ENCODE data around the gene DOK7. TPM values are rescaled to one million over a fixed set of nuclear protein-coding genes. Genes with fewer than 3 reads are reported as not detected.

DOK7 gene
- total RNA-seq, 2 experiments from 2014 or later, result not detected

GRCh38 chr4:3488820-3489219 lies 25.7 kb downstream of the DOK7 start:
- DNase-seq (no peak), ATAC-seq (ENCODE audit: poor library complexity) (no peak)
- no peak overlapping the region for H3K27ac Mint-ChIP-seq
- Histone ChIP-seq H3K36me3 (ENCODE audit: insufficient read depth, low read length) (no peaks in the 10 kb centered on the region), H3K27me3 (ENCODE audit: control insufficient read depth in 1 of 2, insufficient read depth in 2 of 2, low read length in 2 of 2) (peaks cover 23 to 44% of the 10 kb centered on the region in 2 experiments), H3K27ac (ENCODE audit: low read depth in 1 of 2, low read length in 2 of 2) (no peak overlapping the region), H3K4me1 (ENCODE audit: insufficient read depth, low read length) (peaks cover 15% of the 10 kb centered on the region), H3K4me3 (ENCODE audit: low read length) (no peak overlapping the region), H3K9me3 (ENCODE audit: control insufficient read depth in 1 of 2, insufficient read depth in 1 of 2, low read length in 2 of 2) (peaks cover 0 to 18% of the 10 kb centered on the region in 2 experiments)
- no peak overlapping the region for H3K4me3 Mint-ChIP-seq
- no peaks in the 10 kb centered on the region for H3K9me3 Mint-ChIP-seq
- POLR2A ChIA-PET, result no interaction called here
- intact Hi-C loops (cut with DNase I, micrococcal nuclease), result no loop called here
- H3K27me3 Mint-ChIP-seq, result peaks cover 34% of the 10 kb centered on the region
- CTCF ChIA-PET, result no interaction called here
- no peaks in the 10 kb centered on the region for H3K36me3 Mint-ChIP-seq (ENCODE audit: low read depth)
- TF ChIP-seq CTCF (IDR thresholded peaks at IDR 0.05), result no peak
- no peaks in the 10 kb centered on the region for H3K4me1 Mint-ChIP-seq (ENCODE audit: low read depth)

GRCh38 chr4:3489451-3489962 lies 26.4 kb downstream of the DOK7 start:
- TF ChIP-seq CTCF (IDR thresholded peaks at IDR 0.05), result no peak
- Histone ChIP-seq H3K9me3 (ENCODE audit: control insufficient read depth in 1 of 2, insufficient read depth in 1 of 2, low read length in 2 of 2) (peaks cover 0 to 12% of the 10 kb centered on the region in 2 experiments), H3K27ac (ENCODE audit: low read depth in 1 of 2, low read length in 2 of 2) (no peak overlapping the region), H3K4me1 (ENCODE audit: insufficient read depth, low read length) (peaks cover 11% of the 10 kb centered on the region), H3K4me3 (ENCODE audit: low read length) (no peak overlapping the region), H3K36me3 (ENCODE audit: insufficient read depth, low read length) (no peaks in the 10 kb centered on the region), H3K27me3 (ENCODE audit: control insufficient read depth in 1 of 2, insufficient read depth in 2 of 2, low read length in 2 of 2) (peaks cover 25 to 42% of the 10 kb centered on the region in 2 experiments)
- CTCF ChIA-PET, result no interaction called here
- no peak overlapping the region for H3K4me3 Mint-ChIP-seq
- ATAC-seq (ENCODE audit: poor library complexity), result no peak
- H3K27me3 Mint-ChIP-seq, result peaks cover 32% of the 10 kb centered on the region
- no peaks in the 10 kb centered on the region for H3K4me1 Mint-ChIP-seq (ENCODE audit: low read depth)
- no peaks in the 10 kb centered on the region for H3K9me3 Mint-ChIP-seq
- POLR2A ChIA-PET, result no interaction called here
- H3K27ac Mint-ChIP-seq, result no peak overlapping the region
- no peaks in the 10 kb centered on the region for H3K36me3 Mint-ChIP-seq (ENCODE audit: low read depth)
- DNase-seq, result peak in 1 of 14 experiments; percentile 39
- intact Hi-C loops (cut with DNase I, micrococcal nuclease), result no loop called here

- no peak overlapping the region for H3K4me3 ChIP-seq (ENCODE audit: low read length)
- H3K36me3 ChIP-seq (ENCODE audit: insufficient read depth, low read length), result no peaks in the 10 kb centered on the region
- H3K27me3 ChIP-seq (ENCODE audit: control insufficient read depth in 1 of 2, insufficient read depth in 2 of 2, low read length in 2 of 2), result peaks cover 15 to 44% of the 10 kb centered on the region in 2 experiments
- Mint-ChIP-seq H3K4me1 (ENCODE audit: low read depth) (no peaks in the 10 kb centered on the region), H3K9me3 (no peaks in the 10 kb centered on the region), H3K36me3 (ENCODE audit: low read depth) (no peaks in the 10 kb centered on the region), H3K4me3 (no peak overlapping the region), H3K27ac (no peak overlapping the region), H3K27me3 (peaks cover 32% of the 10 kb centered on the region)
- intact Hi-C loops (cut with DNase I, micrococcal nuclease), result no loop called here
- no peak for TF ChIP-seq CTCF (IDR thresholded peaks at IDR 0.05)
- CTCF ChIA-PET, result no interaction called here
- peaks cover 0 to 16% of the 10 kb centered on the region in 2 experiments for H3K9me3 ChIP-seq (ENCODE audit: control insufficient read depth in 1 of 2, insufficient read depth in 1 of 2, low read length in 2 of 2)
- POLR2A ChIA-PET, result no interaction called here
- H3K27ac ChIP-seq (ENCODE audit: low read depth in 1 of 2, low read length in 2 of 2), result no peak overlapping the region
- no peaks in the 10 kb centered on the region for H3K4me1 ChIP-seq (ENCODE audit: insufficient read depth, low read length)
- DNase-seq (no peak), ATAC-seq (ENCODE audit: poor library complexity) (no peak)
Observed at GRCh38 chr4:3491681-3492405, 28.7 kb downstream of the DOK7 start.

Data from CD4-positive, alpha-beta T cell (primary cell).